SU-DHL-6 (cell line): ENCODE data around the gene JKAMP.

Experiments
- CTCF ChIP-seq: fragments of 200-600 bp; sonication (generic); IDR thresholded peaks from one replicate; pipeline ENCODE4 v1.5.1; 2017; ENCODE audit warnings: antibody characterized with exemption, mild to moderate bottlenecking, low read length, moderate library complexity; ENCODE audit not compliant: insufficient read depth, poor library complexity, severe bottlenecking
- EZH2phosphoT487 ChIP-seq: fragments of 200-600 bp; sonication (generic), shearing (Covaris generic); conservative IDR thresholded peaks from 2 replicates; pipeline ENCODE4 v1.6.1; 2018; ENCODE audit warnings: mild to moderate bottlenecking, antibody characterized with exemption, low read length, moderate library complexity, mixed read lengths

GRCh38 chr14:59490756-59491155 is 6.4 kb downstream of the JKAMP start:
- TF ChIP-seq CTCF = no peak
- TF ChIP-seq EZH2phosphoT487 = no peak
